NCI-H2227 treated with DMSO at 0.1 percent for 48 hours (cell line): ENCODE measurements around the gene SH3RF2.
"Not testable (repeated sequence)": the region's sequence is repeated elsewhere in the genome, so short reads cannot be mapped to it uniquely, and the experiment has no call there.

ENCODE experiments used
- DNase-seq: peaks from one replicate; lab custom pipeline; 2025; lab: John Stamatoyannopoulos, UW

The SH3RF2 gene

DNA sequence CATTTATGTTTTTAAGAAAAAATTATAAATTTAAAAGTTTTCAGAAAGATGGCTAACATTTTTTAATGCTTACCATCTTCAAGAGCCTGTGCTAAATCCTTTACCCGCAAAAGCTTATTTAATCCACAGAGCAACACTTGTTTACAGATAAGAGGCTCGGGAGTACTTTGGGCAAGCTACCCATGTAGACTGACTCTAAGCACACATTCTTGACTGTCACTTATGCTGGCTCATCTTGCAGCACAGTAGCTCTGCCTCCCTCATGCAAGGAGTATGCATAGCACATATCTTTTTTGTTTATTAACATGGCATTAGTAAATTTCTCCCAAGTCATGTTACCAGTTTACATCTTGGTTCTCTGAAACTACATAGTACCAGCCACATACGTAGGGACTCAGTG, 14.7 kb downstream of the SH3RF2 start:
- no peak for DNase-seq

DNA sequence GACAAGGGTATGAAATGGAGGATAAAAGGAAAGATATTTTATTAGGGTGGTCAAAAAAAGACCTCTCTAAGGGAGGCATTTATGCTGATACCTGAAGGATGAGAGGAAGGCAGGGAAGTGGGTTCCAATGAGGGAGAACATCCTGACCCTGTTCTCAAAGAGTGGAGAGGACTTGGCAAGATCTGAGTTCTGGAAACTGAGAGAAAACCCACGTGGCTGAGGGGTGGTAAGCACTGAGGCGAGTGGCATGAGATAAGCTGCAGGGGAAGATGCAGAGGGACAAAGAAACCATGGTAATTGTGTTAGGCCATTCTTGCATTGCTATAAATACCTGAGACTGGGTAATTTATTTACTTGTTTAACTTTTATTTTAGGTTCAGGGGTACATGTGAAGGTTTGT, 16.8 kb downstream of the SH3RF2 start:
- DNase-seq = no peak

DNA sequence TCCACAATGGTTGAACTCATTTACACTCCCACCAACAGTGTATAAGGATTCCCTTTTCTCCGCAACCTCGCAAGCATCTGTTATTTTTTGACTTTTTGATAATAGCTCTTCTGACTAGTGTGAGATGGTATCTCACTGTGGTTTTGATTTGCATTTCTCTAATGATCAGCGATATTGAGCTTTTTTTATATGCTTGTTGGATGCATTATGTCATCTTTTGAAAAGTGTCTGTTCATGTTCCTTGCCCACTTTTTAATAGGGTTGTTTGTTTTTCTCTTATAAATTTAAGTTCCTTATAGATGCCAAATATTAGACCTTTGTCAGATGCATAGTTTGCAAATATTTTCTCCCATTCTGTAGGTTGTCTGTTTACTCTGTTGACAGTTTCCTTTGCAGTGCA, 17.8 kb downstream of the SH3RF2 start:
- not testable (repeated sequence) for DNase-seq

DNA sequence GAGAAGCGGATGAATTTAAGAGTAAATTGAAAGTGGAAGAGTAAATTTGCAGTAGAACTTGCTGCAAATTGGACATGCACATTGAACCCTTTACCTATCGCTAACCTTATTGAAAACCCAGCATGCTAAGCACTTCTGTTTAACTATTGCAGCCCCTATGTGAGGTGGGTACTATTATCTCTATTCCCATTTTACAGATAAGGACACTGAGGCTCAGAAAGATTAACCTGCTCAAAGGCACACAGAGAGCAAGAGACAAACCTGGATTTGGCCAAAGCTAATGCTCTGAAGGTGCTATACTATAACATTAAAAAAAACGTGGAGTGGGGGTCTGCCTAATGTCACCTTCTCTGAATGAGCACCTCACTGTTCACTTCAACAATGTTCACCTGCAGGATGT, 21.0 kb downstream of the SH3RF2 start:
- no peak for DNase-seq

DNA sequence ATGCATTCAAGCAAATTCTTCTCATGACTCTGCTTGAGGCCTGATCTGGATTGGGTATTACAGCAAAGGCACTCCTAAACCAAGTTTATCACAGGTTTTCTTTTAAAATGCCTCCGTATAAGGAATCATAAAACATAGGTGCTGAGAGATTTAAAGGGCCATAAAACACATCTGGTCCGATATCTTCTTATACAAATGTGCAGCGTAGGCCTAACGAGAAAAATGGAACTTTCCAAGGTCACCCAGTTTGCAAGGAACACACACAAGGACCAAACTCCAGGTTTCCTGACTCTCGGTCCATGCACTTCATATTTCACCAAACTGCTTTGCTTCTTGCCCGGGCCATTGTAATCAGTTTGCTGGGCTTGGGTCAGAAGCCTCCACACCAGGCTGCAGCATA, 22.1 kb downstream of the SH3RF2 start:
- no peak for DNase-seq

DNA sequence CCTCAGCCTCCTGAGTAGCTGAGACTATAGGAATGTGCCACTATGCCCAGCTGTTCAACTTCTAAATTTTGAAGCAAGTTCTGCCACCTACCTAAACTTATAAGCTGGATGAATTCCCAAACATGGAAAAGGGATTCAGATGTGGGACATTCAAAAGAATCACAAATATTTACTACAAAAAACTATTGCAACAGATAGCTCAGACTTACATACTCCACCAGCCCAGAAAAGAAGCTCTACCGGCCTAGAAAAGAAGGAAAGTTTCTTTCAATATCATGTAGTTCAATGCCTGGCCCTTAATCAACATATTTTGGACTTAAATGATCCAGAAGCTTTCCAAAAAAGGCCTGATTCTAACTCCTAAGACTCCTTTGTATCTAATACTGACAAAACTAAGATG, 23.8 kb downstream of the SH3RF2 start:
- no peak for DNase-seq

DNA sequence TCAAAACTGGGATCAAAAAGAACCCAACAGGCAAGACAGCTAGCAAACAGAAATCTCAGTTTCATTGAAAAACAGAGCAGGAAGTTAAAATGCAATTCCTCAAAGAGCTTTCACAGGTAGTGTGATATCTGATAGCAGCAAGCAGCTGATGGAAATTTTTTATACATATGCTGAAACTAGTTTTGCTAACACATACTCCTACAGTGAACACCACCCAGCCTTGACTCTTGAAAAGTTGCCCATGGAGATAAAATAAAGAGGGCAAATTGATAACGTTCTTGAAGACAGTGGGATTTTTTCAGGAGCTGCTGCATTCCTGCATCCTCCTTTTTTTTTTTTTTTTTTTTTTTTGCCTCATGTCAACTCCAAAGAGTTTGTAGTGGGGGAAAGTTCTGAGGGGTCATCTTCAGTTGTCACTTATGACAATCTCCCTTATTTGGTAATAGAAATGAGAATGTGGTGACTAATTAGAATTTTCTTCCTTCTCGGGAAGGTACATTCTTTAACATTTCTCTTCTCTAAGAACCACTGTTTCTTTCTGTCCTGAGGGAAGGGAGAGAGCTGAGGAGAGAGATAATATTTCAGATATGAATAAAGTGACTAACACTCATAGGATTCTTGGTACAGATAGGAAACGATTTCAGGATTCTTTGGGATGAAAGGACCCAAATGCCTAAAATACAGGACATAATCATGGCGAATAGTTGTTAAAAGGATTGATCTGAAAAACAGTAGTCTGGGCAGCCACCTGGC, 24.6 kb downstream of the SH3RF2 start:
- DNase-seq = no peak

DNA sequence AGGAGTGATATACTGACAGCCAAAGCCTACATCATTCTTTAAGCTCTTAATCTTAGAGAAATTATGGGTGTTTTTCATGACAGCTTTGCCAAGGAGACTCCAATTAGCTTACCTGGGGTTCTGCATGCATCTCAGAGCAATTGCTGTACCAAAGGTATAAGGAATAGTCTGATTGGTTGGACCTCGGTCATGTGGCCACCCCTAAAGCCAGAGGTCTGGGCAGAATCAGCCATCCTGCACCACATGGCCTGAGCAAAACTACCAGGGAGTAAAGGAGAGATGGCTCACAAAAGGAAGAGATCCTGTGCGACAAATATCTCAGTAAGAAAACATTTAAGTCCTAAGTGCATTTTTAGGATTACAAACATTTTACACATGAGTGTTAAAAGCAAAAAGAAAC, 25.6 kb downstream of the SH3RF2 start:
- DNase-seq = no peak

DNA sequence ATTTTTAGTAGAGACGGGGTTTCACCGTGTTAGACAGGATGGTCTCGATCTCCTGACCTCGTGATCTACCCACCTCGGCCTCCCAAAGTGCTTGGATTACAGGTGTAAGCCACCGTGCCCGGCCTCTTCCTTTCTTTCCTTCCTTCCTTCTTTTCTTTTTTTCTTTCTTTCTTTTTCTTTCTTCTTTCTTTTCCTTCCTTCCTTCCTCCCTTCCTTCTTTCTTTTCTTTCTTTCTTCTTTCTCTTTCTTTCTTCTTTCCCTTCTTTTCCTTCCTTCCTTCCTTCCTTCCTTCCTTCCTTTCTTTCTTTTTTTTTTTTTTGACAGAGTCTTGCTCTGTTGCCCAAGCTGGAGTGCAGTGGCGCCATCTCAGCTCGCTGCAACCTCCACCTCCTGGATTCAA, 27.6 kb downstream of the SH3RF2 start:
- DNase-seq = not testable (repeated sequence)

DNA sequence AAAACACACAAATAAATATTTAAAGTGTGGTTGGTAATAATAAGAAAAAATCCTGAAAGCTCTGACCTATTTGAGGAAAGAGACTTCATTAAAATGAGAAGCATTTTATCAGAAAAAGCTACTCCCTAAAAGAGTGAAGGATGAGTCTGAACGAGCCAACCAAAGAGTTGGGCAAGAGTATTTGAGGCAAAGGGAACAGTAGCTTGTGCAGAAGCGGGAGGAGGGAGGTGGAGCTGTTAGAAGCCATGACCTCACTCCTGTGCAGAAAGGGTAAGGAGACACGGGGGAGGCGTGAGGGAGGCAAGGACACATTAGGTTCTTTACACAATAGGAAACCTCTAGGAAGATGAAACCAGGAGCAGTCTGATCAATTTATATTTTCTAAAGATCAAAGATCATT, 29.4 kb downstream of the SH3RF2 start:
- DNase-seq = no peak

DNA sequence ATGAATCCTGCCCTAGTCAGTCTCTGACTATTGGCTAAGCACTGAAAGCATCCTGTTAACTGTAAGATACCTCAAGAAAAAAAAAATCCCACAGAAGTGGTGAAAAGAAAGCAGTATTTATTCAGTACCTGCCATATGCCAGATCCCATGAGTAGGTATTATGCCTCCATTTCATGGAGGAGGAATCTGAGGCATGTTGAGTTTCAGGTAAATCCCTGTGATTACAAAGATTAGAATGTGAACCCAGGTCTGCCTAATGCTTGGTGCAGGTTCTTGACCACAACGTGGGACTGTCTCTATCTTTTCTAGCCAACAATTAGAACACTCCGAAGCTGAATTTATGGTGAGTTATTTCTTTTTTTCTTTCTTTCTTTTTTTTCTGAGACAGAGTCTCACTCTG, 30.9 kb downstream of the SH3RF2 start:
- DNase-seq = no peak

DNA sequence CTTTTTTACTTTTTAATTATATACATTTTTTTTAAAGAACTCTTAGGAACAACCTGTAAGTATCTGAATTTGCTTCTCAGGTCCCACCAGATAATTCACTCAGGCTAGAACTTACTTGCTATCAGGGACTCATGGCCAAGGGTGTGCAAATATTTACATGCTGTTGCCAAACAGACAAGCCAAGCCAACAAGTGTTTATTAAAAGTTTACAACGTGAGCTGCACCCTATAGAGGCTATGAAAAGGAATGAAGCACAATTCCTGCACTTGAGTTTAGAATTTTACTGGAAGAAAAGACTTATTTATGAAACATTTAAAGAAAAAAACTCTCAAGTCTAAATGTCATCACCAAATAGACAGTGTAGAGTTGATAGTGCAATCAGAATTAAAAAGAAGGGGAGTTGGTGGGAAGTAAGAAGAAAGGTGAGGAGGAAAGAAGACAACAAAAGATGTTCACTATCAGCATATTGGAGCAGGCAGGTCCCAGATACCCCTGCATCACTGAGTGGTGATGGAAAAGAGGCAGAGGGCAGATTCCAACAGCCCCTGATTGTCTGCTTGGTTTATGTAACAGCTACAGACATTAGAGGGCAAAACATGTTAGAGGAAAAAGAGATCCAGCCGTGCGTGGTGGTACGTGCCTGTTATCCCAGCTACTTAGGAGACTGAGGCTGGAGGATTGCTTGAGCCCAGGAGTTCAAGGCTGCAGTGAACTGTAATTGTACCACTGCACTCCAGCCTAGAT, 32.8 kb downstream of the SH3RF2 start:
- DNase-seq = no peak

DNA sequence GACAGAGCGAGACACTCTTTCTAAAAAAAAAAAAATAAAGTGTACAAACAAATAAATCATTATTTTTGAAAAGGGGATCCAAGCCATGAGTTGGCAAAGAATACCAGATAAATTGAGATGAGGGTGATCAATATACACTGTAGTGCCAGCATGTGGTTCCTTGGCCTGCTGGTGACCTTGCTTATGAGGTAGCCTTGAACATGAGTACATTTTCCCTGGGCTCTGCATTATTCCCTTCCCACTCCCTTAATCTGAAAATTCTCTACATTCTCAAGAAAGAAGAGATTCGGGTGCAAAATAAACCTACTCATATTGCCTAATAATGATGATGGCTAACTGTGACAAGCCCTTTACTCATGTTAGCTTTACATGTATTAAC, 33.3 kb downstream of the SH3RF2 start:
- DNase-seq = no peak

DNA sequence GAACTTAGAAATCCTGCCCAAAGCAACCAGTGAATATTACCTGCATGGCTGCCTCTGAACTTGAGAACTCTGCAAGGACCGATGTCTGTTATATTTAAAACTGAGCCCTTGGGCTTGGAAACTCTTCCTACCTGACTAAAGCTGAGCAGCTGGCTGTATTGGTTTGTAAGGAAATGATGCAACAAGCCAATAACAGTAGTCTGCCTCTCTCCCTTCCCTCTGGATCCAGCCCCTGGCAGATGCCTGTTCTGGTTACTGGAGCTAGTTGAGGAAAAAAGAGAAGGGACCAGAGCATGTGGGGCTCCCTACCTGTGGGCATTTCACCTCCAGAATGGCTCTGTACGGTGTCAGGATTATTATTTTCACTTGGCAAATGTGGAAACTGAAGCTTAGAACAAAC, 34.7 kb downstream of the SH3RF2 start:
- DNase-seq = no peak

DNA sequence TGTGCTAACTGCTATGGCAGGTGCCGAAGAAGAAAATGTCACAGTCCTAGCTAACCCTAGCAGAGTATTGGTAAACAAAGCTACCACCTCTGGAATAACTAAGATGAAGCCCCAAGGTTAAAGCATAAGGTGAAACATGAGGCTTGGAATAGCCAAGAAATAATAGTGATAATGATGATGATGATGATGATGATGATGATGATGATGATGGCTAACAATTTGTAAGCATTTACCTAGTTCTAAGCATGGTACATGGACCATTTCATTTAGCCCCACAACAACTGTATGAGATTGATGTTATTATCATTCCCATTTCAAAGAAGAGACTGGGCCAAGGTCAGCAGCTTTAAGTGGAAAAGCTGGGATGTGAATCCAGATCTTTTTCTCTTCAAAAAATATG, 35.3 kb downstream of the SH3RF2 start:
- no peak for DNase-seq

DNA sequence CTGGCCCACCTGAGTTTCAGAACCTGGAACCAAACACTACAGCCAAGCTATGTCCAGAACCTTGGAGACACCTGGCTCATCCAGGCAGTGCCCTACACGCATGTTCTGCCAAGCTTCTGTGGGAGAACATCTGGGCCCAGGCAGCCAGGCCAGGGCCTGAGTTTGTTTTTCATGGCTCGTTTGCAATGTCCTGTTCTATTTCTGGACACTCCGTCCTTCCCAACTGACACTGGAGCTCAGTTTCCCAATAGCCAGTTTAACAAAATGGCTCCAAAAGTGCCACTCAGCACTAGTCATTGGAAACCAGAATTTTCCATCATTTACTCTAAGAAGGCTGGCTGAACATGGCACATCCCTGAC, 38.6 kb downstream of the SH3RF2 start:
- no peak for DNase-seq

DNA sequence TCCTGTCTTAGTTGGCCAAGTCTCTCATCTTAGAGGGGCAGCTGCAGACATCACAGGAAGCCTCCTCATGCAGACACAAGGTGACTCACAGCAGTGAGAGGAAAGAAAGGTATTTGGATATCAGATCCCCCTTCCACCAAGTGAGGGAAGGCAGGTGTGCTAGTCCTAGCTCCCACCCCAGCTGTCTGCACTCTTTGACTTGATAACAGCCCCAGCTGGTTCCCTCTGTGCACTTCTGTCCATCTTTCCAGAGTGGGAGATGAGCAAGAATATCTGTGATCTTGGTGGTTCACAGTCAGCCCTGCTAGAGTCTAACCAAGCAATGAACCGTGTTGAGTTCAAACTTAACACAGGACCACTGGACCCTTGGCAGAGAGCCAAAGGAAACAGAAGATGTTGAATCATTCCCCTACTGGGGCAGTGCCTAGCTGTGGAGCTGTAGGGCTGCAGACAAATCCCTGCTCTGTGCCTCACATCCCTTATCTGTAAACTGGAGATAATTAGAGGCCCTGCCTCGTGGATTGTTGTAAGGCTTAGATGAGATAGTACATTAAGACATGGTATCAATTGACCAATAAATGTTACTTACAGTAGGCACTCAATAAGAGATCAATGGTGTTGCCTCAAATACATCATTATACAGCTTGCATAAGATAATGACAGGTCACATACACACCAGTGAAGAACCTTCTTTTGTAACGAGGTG, 39.1 kb downstream of the SH3RF2 start:
- DNase-seq = no peak

DNA sequence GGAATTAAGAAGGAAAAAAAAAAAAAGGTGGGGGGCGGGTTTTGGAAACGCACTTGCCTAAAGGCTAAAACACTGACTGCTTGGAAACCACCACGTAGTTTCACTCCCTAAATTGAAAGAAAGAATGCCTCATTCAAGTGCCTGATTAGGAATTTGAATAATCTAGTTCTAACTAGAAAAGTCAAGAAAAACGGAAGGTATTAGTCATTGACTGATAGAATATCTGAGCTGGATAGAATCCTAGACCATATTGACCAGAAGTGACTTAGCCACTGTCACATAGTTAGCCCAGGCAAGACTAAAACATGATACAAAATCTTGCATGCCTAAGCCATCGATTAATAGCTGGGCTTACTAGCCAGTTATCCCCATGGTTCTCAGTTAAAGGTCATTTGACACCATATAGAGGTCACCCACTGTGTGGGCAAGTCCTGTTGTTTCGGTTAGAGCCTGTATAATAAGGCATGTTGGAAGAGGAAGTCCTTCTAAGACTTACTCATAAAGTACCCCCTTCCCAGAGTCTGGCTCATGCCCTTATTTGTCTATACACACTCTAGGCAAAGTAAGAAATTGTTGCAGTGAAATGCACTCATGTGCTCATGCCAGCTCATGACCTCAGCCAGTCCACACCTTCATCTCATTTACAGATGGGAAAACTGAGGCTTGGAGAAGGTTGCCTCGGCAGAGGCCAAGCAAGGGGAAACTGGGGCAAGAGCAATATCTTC, 40.2 kb downstream of the SH3RF2 start:
- no peak for DNase-seq

DNA sequence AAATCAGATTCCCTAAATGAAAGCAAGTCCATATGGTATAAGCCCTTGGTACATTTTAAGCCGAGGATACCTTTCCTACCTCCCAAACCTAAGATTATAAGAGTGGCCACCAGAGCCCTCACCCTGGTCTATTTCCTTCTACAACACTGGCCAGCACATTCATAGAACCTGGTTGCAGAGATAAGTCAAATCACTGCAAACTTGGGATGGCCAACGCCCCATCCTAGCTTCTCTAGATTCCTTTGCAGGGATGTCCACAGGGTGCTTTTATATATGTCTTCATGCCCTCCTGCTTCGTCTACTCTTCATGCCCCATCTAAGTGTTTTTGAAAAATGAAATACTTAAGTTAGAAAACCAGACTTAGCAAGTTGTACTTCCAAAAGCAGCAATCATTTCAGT, 41.8 kb downstream of the SH3RF2 start:
- no peak for DNase-seq

DNA sequence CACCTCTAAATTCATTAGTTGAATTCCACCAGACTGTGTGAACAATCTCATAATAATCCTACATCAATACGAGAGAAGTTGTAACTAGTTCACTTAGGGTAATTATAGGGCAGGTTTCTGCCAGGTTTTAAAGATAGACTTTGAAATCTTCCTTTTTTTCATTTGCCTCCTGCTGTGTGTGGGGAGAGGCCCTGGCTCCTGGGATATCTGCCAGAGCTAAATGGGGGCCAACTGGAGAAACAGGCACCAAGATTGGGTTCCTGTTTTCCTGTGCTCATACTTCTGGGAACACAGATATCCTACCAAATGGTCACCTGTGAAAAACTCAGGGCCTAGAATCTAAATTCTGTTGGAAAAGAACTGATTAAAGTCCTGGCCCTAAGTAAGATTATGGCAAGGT, 42.3 kb downstream of the SH3RF2 start:
- no peak for DNase-seq

DNA sequence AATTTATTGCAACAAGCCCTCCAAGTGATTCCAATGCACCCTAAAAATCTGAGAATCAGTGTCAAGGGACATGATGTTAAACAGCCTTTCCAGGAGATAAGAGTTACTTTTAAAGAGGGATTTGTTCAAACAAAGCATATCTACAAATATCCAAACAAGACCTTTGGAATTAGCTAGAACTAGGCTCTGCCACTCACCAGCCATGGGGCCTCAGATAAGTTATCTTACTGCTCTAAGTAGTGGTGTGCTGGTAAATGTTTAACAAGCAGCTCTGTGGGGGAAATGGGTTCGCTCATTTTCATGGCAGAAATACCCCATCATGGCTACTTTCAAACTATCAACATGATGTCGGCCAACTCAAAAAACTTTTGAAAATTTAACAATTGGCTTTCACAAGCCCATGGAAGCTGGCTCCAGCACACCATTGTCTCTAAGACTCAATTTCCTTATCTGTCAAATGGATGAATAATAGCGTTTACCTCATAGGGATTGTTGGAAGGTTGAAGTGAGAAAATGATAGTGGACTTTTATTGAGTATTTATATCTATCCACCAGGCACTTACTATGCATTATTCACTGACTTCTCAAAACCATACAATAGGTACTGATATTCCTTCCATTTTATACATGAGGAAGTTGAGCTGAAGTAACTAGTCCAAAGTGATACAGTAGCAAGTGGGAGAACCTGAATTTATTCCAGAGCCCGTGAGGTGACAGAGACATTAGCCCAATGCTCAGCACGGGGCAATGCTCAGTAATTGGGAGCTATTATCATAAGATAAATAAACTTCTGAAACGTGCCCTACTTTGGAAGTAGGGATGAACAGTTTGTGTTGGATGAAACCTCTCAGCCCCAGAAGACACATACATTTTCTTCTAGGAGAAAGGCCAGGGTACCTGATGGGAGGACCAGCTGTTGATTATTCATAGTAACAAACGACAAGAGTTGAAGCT, 43.2 kb downstream of the SH3RF2 start:
- DNase-seq = no peak
